ENCODE measurements around the gene MYO1D.

- TF ChIP-seq CTCF (IDR thresholded peaks at IDR 0.05) (no peak), POLR2A (IDR thresholded peaks at IDR 0.05) (no peak)
Measured at GRCh38 chr17:32601866-32602265, 275.1 kb downstream of the MYO1D start.

All from adrenal gland (tissue), 5 donors.